ENCODE data around the gene FAM163B. TPM values are rescaled to one million over a fixed set of nuclear protein-coding genes. Genes with fewer than 3 reads are reported as not detected.

The FAM163B gene
- total and polyA plus RNA-seq, 2 of the 8 experiments (the other 6 are each of a cell fraction or from before 2014, with no cell fraction given) = 0.63 to 1.0 TPM

GRCh38 chr9:133528001-133528875 lies 81.0 kb downstream of the FAM163B start (continued):
- TF ChIP-seq BCL11A (IDR thresholded peaks at IDR 0.05; ENCODE audit: low read depth in 2 of 2, low read length in 2 of 2) (no peak), HDAC2 (IDR thresholded peaks at IDR 0.05; ENCODE audit: borderline replicate concordance in 1 of 2, low read depth in 2 of 2, low read length in 2 of 2) (0 out of 4 replicates have a peak, but pooled peaks of 1 of the 2 experiments have one; percentile 15), ATF3 (IDR thresholded peaks at IDR 0.05; ENCODE audit: insufficient read depth, low read depth, low read length) (no peak), JUND (IDR thresholded peaks at IDR 0.05; ENCODE audit: low read length) (no peak), SP1 (IDR thresholded peaks at IDR 0.05; ENCODE audit: low read depth, low read length) (no peak), TCF12 (IDR thresholded peaks at IDR 0.05; ENCODE audit: low read depth, low read length) (0 out of 2 replicates have a peak, but pooled peaks have one; percentile 64), ATF2 (IDR thresholded peaks at IDR 0.05; ENCODE audit: low read length) (no peak), SRF (IDR thresholded peaks at IDR 0.05; ENCODE audit: low read depth, low read length) (no peak), SP4 (IDR thresholded peaks at IDR 0.05; ENCODE audit: low read length) (no peak), MAFK (IDR thresholded peaks at IDR 0.05; ENCODE audit: low read depth, low read length) (no peak), SP2 (IDR thresholded peaks at IDR 0.05; ENCODE audit: low read length) (no peak), KDM1A (IDR thresholded peaks at IDR 0.05; ENCODE audit: borderline replicate concordance, low read length) (peak; percentile 95; the same call in 1 of the 2 replicates), CTCF (IDR thresholded peaks at IDR 0.05; ENCODE audit: control extremely low read depth in 1 of 3, insufficient read depth in 1 of 3, low read depth in 1 of 3, low read length in 3 of 3) (no peak)

All from H1 (cell line).